H1 (cell line): ENCODE results near the gene DNAH12. TPM values are rescaled to one million over a fixed set of nuclear protein-coding genes. Genes with fewer than 3 reads are reported as not detected.

ENCODE experiments used
- CTCF ChIA-PET: fragments of 300-600 bp; sonication (Branson Sonifier 250); formaldehyde crosslinking; loops from one replicate; lab custom pipeline; 2021; ENCODE audit not compliant: partially characterized antibody; lab: Charles Lee
- POLR2A ChIA-PET: fragments of 300-600 bp; sonication (Branson Sonifier 250); formaldehyde crosslinking; loops from one replicate; lab custom pipeline; 2021; ENCODE audit warnings: inconsistent platforms; ENCODE audit not compliant: partially characterized antibody; lab: Charles Lee
- DNase-seq, 2 experiments: peaks; one replicate each; pipeline versions ENCODE4 v3.0.0 to v3.0.0-alpha.2; 2010 to 2022; ENCODE audit warnings: low spot score in 2 of 2, low read depth in 1 of 2, mixed read lengths in 1 of 2
- FAIRE-seq: peaks from 2 replicates; lab custom pipeline; 2011; peaks lifted over from hg19 to GRCh38; lab: Jason Lieb, UNC
- H2AFZ ChIP-seq: 2 replicates; pipeline ENCODE4 v1.8.1; 2012; ENCODE audit warnings: low read length, inconsistent platforms
- H2AK5ac ChIP-seq: 2 replicates; pipeline ENCODE4 v1.6.1; 2013; ENCODE audit warnings: low read depth, low read length
- H2BK120ac ChIP-seq: replicated peaks from 2 replicates; pipeline ENCODE3; 2013; ENCODE audit warnings: low read depth, low read length, inconsistent platforms
- H2BK12ac ChIP-seq: 2 replicates; pipeline ENCODE4 v1.6.1; 2013; ENCODE audit warnings: low read depth, low read length
- H2BK15ac ChIP-seq: 2 replicates; pipeline ENCODE4 v1.6.1; 2013; ENCODE audit warnings: low read length
- H2BK20ac ChIP-seq: 2 replicates; pipeline ENCODE4 v1.6.1; 2013; ENCODE audit warnings: low read length
- H2BK5ac ChIP-seq: 2 replicates; pipeline ENCODE4 v1.6.1; 2013; ENCODE audit warnings: low read depth, low read length
- H3K14ac ChIP-seq: 2 replicates; pipeline ENCODE4 v1.6.1; 2013; ENCODE audit warnings: inconsistent platforms; ENCODE audit not compliant: insufficient read length
- H3K18ac ChIP-seq: 2 replicates; pipeline ENCODE4 v1.6.1; 2013; ENCODE audit warnings: low read length; ENCODE audit errors: extremely low read depth
- H3K23ac ChIP-seq: 2 replicates; pipeline ENCODE4 v1.6.1; 2013; ENCODE audit warnings: inconsistent platforms; ENCODE audit not compliant: insufficient read length
- H3K23me2 ChIP-seq: 2 replicates; pipeline ENCODE4 v1.6.1; 2013; ENCODE audit warnings: low read depth, low read length
- H3K27ac ChIP-seq: 2 replicates; pipeline ENCODE4 v1.6.1; 2011; ENCODE audit warnings: low read depth, low read length, inconsistent platforms
- H3K27me3 ChIP-seq, 4 experiments: replicated peaks in 1 of 4; 1 replicate in 1 of 4; 2 replicates in 3 of 4; pipeline versions ENCODE4 v1.6.1 to v1.8.1; 2011 to 2013; ENCODE audit warnings: low read length in 3 of 4, mild to moderate bottlenecking in 3 of 4, inconsistent platforms in 2 of 4, mixed read lengths in 2 of 4, moderate library complexity in 1 of 4; ENCODE audit not compliant: control insufficient read depth in 3 of 4, insufficient read depth in 3 of 4; ENCODE audit errors: extremely low read depth in 1 of 4
- H3K36me3 ChIP-seq, 4 experiments: 2 replicates each; pipeline versions ENCODE4 v1.6.1 to v1.8.1; 2011 to 2013; ENCODE audit warnings: mild to moderate bottlenecking in 4 of 4, low read length in 3 of 4, moderate library complexity in 2 of 4, control low read depth in 1 of 4, inconsistent platforms in 1 of 4; ENCODE audit not compliant: insufficient read depth in 4 of 4, control insufficient read depth in 2 of 4
- H3K4ac ChIP-seq: replicated peaks from 2 replicates; pipeline ENCODE3; 2013; ENCODE audit warnings: low read length, low read depth, mixed read lengths, inconsistent platforms; ENCODE audit not compliant: insufficient read length
- H3K4me1 ChIP-seq, 4 experiments: replicated peaks in 1 of 4; 1 replicate in 1 of 4; 2 replicates in 3 of 4; pipeline versions ENCODE4 v1.6.1 to v1.8.1; 2011 to 2013; ENCODE audit warnings: low read length in 3 of 4, inconsistent platforms in 2 of 4, mixed read lengths in 1 of 4; ENCODE audit not compliant: insufficient read depth in 4 of 4, control insufficient read depth in 3 of 4
- H3K4me2 ChIP-seq, 2 experiments: 2 replicates each; pipeline versions ENCODE4 v1.6.1 to v1.8.1; 2011 to 2013; ENCODE audit warnings: low read depth in 2 of 2, low read length in 2 of 2, control low read depth in 1 of 2, inconsistent platforms in 1 of 2, mild to moderate bottlenecking in 1 of 2; ENCODE audit not compliant: insufficient read depth in 1 of 2
- H3K4me3 ChIP-seq, 4 experiments: fragments of 200-600, 300-600 bp in 1 of 4; sonication (generic), shearing (Covaris generic), sonication (Bioruptor Twin) in 1 of 4; 2 replicates each; pipeline versions ENCODE4 v1.5.1 to v1.8.1; 2011 to 2016; ENCODE audit warnings: low read length in 4 of 4, low read depth in 3 of 4, control low read depth in 2 of 4, inconsistent platforms in 2 of 4, mild to moderate bottlenecking in 2 of 4, mixed read lengths in 1 of 4, moderate library complexity in 1 of 4; ENCODE audit not compliant: insufficient read depth in 2 of 4; ENCODE audit errors: extremely low read depth in 1 of 4
- H3K56ac ChIP-seq: replicated peaks from 2 replicates; pipeline ENCODE3; 2013; ENCODE audit warnings: low read depth, mild to moderate bottlenecking, mixed read lengths, low read length, inconsistent platforms; ENCODE audit not compliant: insufficient read length
- H3K79me1 ChIP-seq: 2 replicates; pipeline ENCODE4 v1.6.1; 2013; ENCODE audit warnings: low read depth, low read length, control low read depth
- H3K79me2 ChIP-seq, 2 experiments: 2 replicates each; pipeline versions ENCODE4 v1.6.1 to v1.8.1; 2012 to 2013; ENCODE audit warnings: low read length in 2 of 2, mild to moderate bottlenecking in 2 of 2, inconsistent platforms in 1 of 2; ENCODE audit not compliant: insufficient read depth in 2 of 2, control insufficient read depth in 1 of 2
- H3K9ac ChIP-seq, 4 experiments: replicated peaks in 1 of 4; 1 replicate in 1 of 4; 2 replicates in 3 of 4; pipeline versions ENCODE4 v1.6.1 to v1.8.1; 2011 to 2013; ENCODE audit warnings: low read depth in 3 of 4, low read length in 3 of 4, control low read depth in 2 of 4, mild to moderate bottlenecking in 2 of 4, moderate library complexity in 2 of 4, inconsistent platforms in 1 of 4; ENCODE audit errors: extremely low read depth in 1 of 4
- H3K9me3 ChIP-seq, 2 experiments: 2 replicates each; pipeline versions ENCODE4 v1.6.1 to v1.8.1; 2012 to 2013; ENCODE audit warnings: mild to moderate bottlenecking in 2 of 2, moderate library complexity in 2 of 2, control low read depth in 1 of 2, inconsistent platforms in 1 of 2, low read depth in 1 of 2, low read length in 1 of 2, mixed read lengths in 1 of 2; ENCODE audit not compliant: insufficient read depth in 2 of 2
- H4K20me1 ChIP-seq, 2 experiments: replicated peaks in 1 of 2; 2 replicates each; pipeline versions ENCODE3 to v1.8.1; 2011 to 2013; ENCODE audit warnings: inconsistent platforms in 2 of 2, low read length in 2 of 2, mild to moderate bottlenecking in 1 of 2; ENCODE audit not compliant: insufficient read depth in 2 of 2, control insufficient read depth in 1 of 2
- H4K5ac ChIP-seq: 2 replicates; pipeline ENCODE4 v1.6.1; 2013; ENCODE audit warnings: low read length, low read depth, mixed read lengths, inconsistent platforms; ENCODE audit not compliant: insufficient read length
- H4K8ac ChIP-seq: 2 replicates; pipeline ENCODE4 v1.8.0; 2013; ENCODE audit warnings: mild to moderate bottlenecking, moderate library complexity, low read length, inconsistent platforms; ENCODE audit not compliant: insufficient read depth; ENCODE audit errors: extremely low read depth
- H4K91ac ChIP-seq: replicated peaks from 2 replicates; pipeline ENCODE3; 2013; ENCODE audit warnings: low read length, mixed read lengths, inconsistent platforms; ENCODE audit not compliant: insufficient read length
- CHD1 ChIP-seq: IDR thresholded peaks from 2 replicates; pipeline ENCODE4 v1.6.1; 2012; ENCODE audit warnings: low read depth, low read length, improper control_type of control experiment
- TBP ChIP-seq: IDR thresholded peaks from 2 replicates; pipeline ENCODE4 v1.6.1; 2011; ENCODE audit warnings: low read depth, low read length, improper control_type of control experiment
- YY1 ChIP-seq: IDR thresholded peaks from 2 replicates; pipeline ENCODE4 v1.6.1; 2011; ENCODE audit warnings: low read depth, mild to moderate bottlenecking, low read length
- WGBS, 2 experiments: shearing (Covaris generic) in 1 of 2; methylation state at CpG; one replicate each; pipeline versions ENCODE4 v1.1.6 to v1.1.7; 2013 to 2015; ENCODE audit warnings: low lambda C conversion rate in 2 of 2, mixed read lengths in 2 of 2, inconsistent platforms in 1 of 2, low coverage in 1 of 2, missing lambda C conversion rate in 1 of 2; ENCODE audit not compliant: insufficient replicate concordance in 2 of 2, insufficient coverage in 1 of 2, insufficient read length in 1 of 2; ENCODE audit errors: extremely low coverage in 1 of 2, missing lambda C conversion rate in 1 of 2; 5-methylcytosine and 5-hydroxymethylcytosine counted together
- polyA plus RNA-seq, 7 experiments: library from polyadenylated mRNA; depleted of rRNA in 3 of 7; stranded (reverse) in 5 of 7; unstranded in 2 of 7; fragments of >200 nt in 5 of 7; fragments of 200-250 nt in 2 of 7; gene quantifications; 1 replicate in 5 of 7; 2 replicates in 1 of 7; 4 replicates in 1 of 7; pipeline versions ENCODE4 v1.2.1 to v1.2.3, GENCODE V29; 2011 to 2013; ENCODE audit warnings: missing spikeins in 2 of 7, mixed read lengths in 2 of 7
- total RNA-seq: library from RNA; stranded (reverse); fragmentation: NEBNext Ultra II Directional; extraction: Animal tissue kit (Norgen Biotek cat#: 25700); gene quantifications from 2 replicates; pipeline ENCODE4 v1.2.1, GENCODE V29; 2021

Gene DNAH12
- total and polyA plus RNA-seq, 2 of the 8 experiments (the other 6 are each of a cell fraction or from before 2014, with no cell fraction given): not detected

GRCh38 chr3:57587905-57588304 is 43.8 kb upstream of the DNAH12 start:
- ChIA-PET CTCF (interaction anchor here (1.2 to 1.5 kb wide), 2 partner anchors 42 to 417 kb away, joined by 3 to 4 read pairs; no protein-coding TSS in a partner anchor), POLR2A (interaction anchor here (3.6 to 5.7 kb wide), 2 partner anchors 8 to 9 kb away, joined by 15 to 43 read pairs; partner anchors contain the start of gene ARF4)
- peaks cover 4 to 10% of the 10 kb centered on the region in 2 experiments for H4K20me1 ChIP-seq
- H3K4me2 ChIP-seq: no peak overlapping the region
- no peak overlapping the region for H2BK120ac ChIP-seq
- no peak overlapping the region for H2BK20ac ChIP-seq
- no peak overlapping the region for H2AFZ ChIP-seq
- WGBS, 2 experiments: 93% methylated on average over 2 of the region's 2 CpGs; no CpG with 5 or more reads in 1 of the 2 experiments
- H2BK5ac ChIP-seq: no peak overlapping the region
- H3K27me3 ChIP-seq: no peaks in the 10 kb centered on the region
- H4K8ac ChIP-seq: no peak overlapping the region
- no peaks in the 10 kb centered on the region for H3K79me1 ChIP-seq
- FAIRE-seq (no peak), DNase-seq (no peak)
- peaks cover 27 to 95% of the 10 kb centered on the region in 2 experiments for H3K79me2 ChIP-seq
- H3K23ac ChIP-seq: no peak overlapping the region
- no peak overlapping the region for H3K18ac ChIP-seq
- no peak overlapping the region for H2BK15ac ChIP-seq
- no peak overlapping the region for H3K56ac ChIP-seq
- no peaks in the 10 kb centered on the region for H3K23me2 ChIP-seq
- no peak overlapping the region for H3K9ac ChIP-seq
- no peak overlapping the region for H3K27ac ChIP-seq
- H3K4me1 ChIP-seq: no peaks in the 10 kb centered on the region
- H3K4ac ChIP-seq: no peak overlapping the region
- H3K14ac ChIP-seq: no peak overlapping the region
- TF ChIP-seq YY1: no peak
- TF ChIP-seq TBP: no peak
- TF ChIP-seq CHD1: no peak
- H2AK5ac ChIP-seq: no peak overlapping the region
- peaks cover 0 to 8% (median 0%) of the 10 kb centered on the region in 4 experiments; a peak in 2 of 8 replicates for H3K36me3 ChIP-seq
- no peak overlapping the region for H2BK12ac ChIP-seq
- H4K5ac ChIP-seq: no peak overlapping the region
- H3K9me3 ChIP-seq: no peaks in the 10 kb centered on the region
- no peak overlapping the region for H3K4me3 ChIP-seq
- H4K91ac ChIP-seq: no peak overlapping the region
